K562 (cell line): ENCODE results near the gene TTYH2. TPM values are rescaled to one million over a fixed set of nuclear protein-coding genes. Genes with fewer than 3 reads are reported as not detected.
A peak's percentile ranks its signal among the peaks of the same experiment; 100 is the strongest.

Experiments
- ETV1 ChIP-seq: fragments of 450-650 bp; conservative IDR thresholded peaks from 2 replicates; pipeline ENCODE4 v1.6.1; 2016; ENCODE audit warnings: missing genetic modification characterization, control low read depth, low read depth, missing compliant biosample characterization
- HDAC3 ChIP-seq: fragments of 450-650 bp; IDR thresholded peaks from 2 replicates; pipeline ENCODE4 v1.6.1; 2018; ENCODE audit warnings: borderline replicate concordance, mild to moderate bottlenecking, moderate library complexity; ENCODE audit not compliant: partially characterized antibody
- KAT2B ChIP-seq: IDR thresholded peaks from one replicate; pipeline ENCODE4 v1.6.1; 2012; ENCODE audit warnings: low read depth, mild to moderate bottlenecking, control low read depth, inconsistent platforms, low read length, moderate library complexity
- MEF2A ChIP-seq: IDR thresholded peaks from 2 replicates; pipeline ENCODE4 v1.6.1; 2011; ENCODE audit warnings: low read depth, mild to moderate bottlenecking, low read length, moderate library complexity; ENCODE audit not compliant: control insufficient read depth
- PCBP1 ChIP-seq: fragments of 200-400 bp; formaldehyde crosslinking; IDR thresholded peaks from 2 replicates; pipeline ENCODE4 v1.6.1; 2018; ENCODE audit warnings: mild to moderate bottlenecking, low read depth, low read length; ENCODE audit not compliant: poor library complexity, severe bottlenecking
- PML ChIP-seq: IDR thresholded peaks from 2 replicates; pipeline ENCODE4 v1.6.1; 2012; ENCODE audit warnings: low read length, inconsistent platforms
- POLR2A ChIP-seq: fragments of 450-650 bp; conservative IDR thresholded peaks from 2 replicates; pipeline ENCODE4 v1.6.1; 2016
- PTTG1 ChIP-seq: fragments of 450-650 bp; IDR thresholded peaks from 2 replicates; pipeline ENCODE4 v1.6.1; 2016; ENCODE audit warnings: low read depth, mild to moderate bottlenecking, missing genetic modification characterization, missing compliant biosample characterization
- RFX5 ChIP-seq: IDR thresholded peaks from 2 replicates; pipeline ENCODE4 v1.6.1; 2011; ENCODE audit warnings: low read depth, mild to moderate bottlenecking, improper control_type of control experiment, low read length
- RFX7 ChIP-seq: fragments of 250-450 bp; sonication (Bioruptor Pico); IDR thresholded peaks from 2 replicates; pipeline ENCODE4 v1.5.1; 2021; ENCODE audit warnings: mild to moderate bottlenecking
- RREB1 ChIP-seq: fragments of 250-450 bp; sonication (Bioruptor Pico); IDR thresholded peaks from 2 replicates; pipeline ENCODE4 v1.4.0; 2020
- SAP30 ChIP-seq: fragments of 200-600 bp; sonication (generic); IDR thresholded peaks from 2 replicates; pipeline ENCODE4 v1.6.1; 2012; ENCODE audit warnings: borderline replicate concordance, low read depth, mild to moderate bottlenecking, moderate library complexity, low read length, control low read depth, inconsistent platforms; ENCODE audit not compliant: insufficient read depth, poor library complexity, severe bottlenecking
- SIX5 ChIP-seq, 2 experiments: IDR thresholded peaks; 2 replicates each; pipeline ENCODE4 v1.6.1; 2011; ENCODE audit warnings: low read length in 2 of 2, borderline replicate concordance in 1 of 2, low read depth in 1 of 2, mild to moderate bottlenecking in 1 of 2, moderate library complexity in 1 of 2; ENCODE audit not compliant: insufficient read depth in 1 of 2
- STAT5B ChIP-seq: fragments of 250-450 bp; sonication (Bioruptor Pico); IDR thresholded peaks from 2 replicates; pipeline ENCODE4 v1.8.0; 2021; ENCODE audit warnings: mild to moderate bottlenecking, inconsistent platforms
- ZBTB49 ChIP-seq: sonication (generic); formaldehyde crosslinking; IDR thresholded peaks from 2 replicates; pipeline ENCODE4 v1.8.0; 2022; ENCODE audit warnings: missing genetic modification reagents, mild to moderate bottlenecking, borderline replicate concordance
- ZNF3 ChIP-seq: fragments of 250-450 bp; sonication (Bioruptor Pico); IDR thresholded peaks from 2 replicates; pipeline ENCODE4 v1.5.0; 2021; ENCODE audit warnings: mild to moderate bottlenecking, moderate library complexity
- ZNF780A ChIP-seq: fragments of 250-450 bp; sonication (Bioruptor Pico); IDR thresholded peaks from 2 replicates; pipeline ENCODE4 v1.5.0; 2021; ENCODE audit warnings: mild to moderate bottlenecking
- polyA plus RNA-seq, 8 experiments: library from polyadenylated mRNA; depleted of rRNA in 4 of 8; stranded (reverse) in 5 of 8; unstranded in 3 of 8; fragments of >200 nt; fragmentation: Nextera tagmentation in 2 of 8; fragmentation: Illumina TruSeq in 1 of 8; extraction: Ambion mirVana in 2 of 8; extraction: Trizol in 1 of 8; gene quantifications; 2 replicates each; pipeline versions ENCODE4 v1.2.1 to v1.2.3, GENCODE V29; 2011 to 2014; ENCODE audit warnings: inconsistent platforms in 1 of 8, missing spikeins in 1 of 8
- total RNA-seq, 7 experiments: library from RNA; depleted of rRNA in 6 of 7; stranded (reverse); fragments of >200 nt in 6 of 7; fragmentation: Illumina TruSeq in 2 of 7; extraction: Trizol in 2 of 7; gene quantifications; 2 replicates each; pipeline versions ENCODE4 v1.2.1 to v1.2.3, GENCODE V29; 2011 to 2021; ENCODE audit warnings: low replicate concordance in 1 of 7
- TF ChIP-seq, protein P1 (sequence below): IDR thresholded peaks from 3 replicates; pipeline ENCODE4 v1.6.1; 2011; ENCODE audit warnings: borderline replicate concordance, mild to moderate bottlenecking; ENCODE audit not compliant: insufficient read length, insufficient read depth

TTYH2 gene
- total and polyA plus RNA-seq, 9 of the 15 experiments (the other 6 are each of a cell fraction or from before 2014, with no cell fraction given), result 0.03 to 2.0 (median 0.91) TPM

- TF ChIP-seq RFX7 (CRISPR knock-in tag) (no peak), ZNF780A (CRISPR knock-in tag) (no peak), ZBTB49 (0 out of 2 replicates have a peak, but pooled peaks have one; percentile 54), PTTG1 (tag) (no peak), POLR2A (peak; percentile 99), SIX5 (IDR thresholded peaks at IDR 0.05; ENCODE audit: borderline replicate concordance in 1 of 2, insufficient read depth in 1 of 2, low read depth in 1 of 2, low read length in 2 of 2) (peak in 1 of 2 experiments; percentile 35; a peak in 1 of 4 replicates), KAT2B (no peak), STAT5B (CRISPR knock-in tag) (no peak), PCBP1 (no peak), ETV1 (tag) (peak; percentile 87), HDAC3 (peak; percentile 55), ZNF3 (CRISPR knock-in tag) (no peak), MEF2A (no peak), RFX5 (no peak), PML (peak; percentile 95), RREB1 (CRISPR knock-in tag) (0 out of 2 replicates have a peak, but pooled peaks have one; percentile 43), SAP30 (peak; percentile 77)
- TF ChIP-seq, protein P1, sequence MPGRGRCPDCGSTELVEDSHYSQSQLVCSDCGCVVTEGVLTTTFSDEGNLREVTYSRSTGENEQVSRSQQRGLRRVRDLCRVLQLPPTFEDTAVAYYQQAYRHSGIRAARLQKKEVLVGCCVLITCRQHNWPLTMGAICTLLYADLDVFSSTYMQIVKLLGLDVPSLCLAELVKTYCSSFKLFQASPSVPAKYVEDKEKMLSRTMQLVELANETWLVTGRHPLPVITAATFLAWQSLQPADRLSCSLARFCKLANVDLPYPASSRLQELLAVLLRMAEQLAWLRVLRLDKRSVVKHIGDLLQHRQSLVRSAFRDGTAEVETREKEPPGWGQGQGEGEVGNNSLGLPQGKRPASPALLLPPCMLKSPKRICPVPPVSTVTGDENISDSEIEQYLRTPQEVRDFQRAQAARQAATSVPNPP, result no peak
Observed at GRCh38 chr17:74203439-74204240, 9.7 kb upstream of the TTYH2 start, which contains the start of gene RPL38 (continued).
